Measurements from ENCODE around the gene PLS1. TPM values are rescaled to one million over a fixed set of nuclear protein-coding genes. Genes with fewer than 3 reads are reported as not detected.
"Not testable (repeated sequence)": the region's sequence is repeated elsewhere in the genome, so short reads cannot be mapped to it uniquely, and the experiment has no call there.

Gene PLS1
- total RNA-seq, 1 experiment from 2014 or later = 6.4 TPM

DNA sequence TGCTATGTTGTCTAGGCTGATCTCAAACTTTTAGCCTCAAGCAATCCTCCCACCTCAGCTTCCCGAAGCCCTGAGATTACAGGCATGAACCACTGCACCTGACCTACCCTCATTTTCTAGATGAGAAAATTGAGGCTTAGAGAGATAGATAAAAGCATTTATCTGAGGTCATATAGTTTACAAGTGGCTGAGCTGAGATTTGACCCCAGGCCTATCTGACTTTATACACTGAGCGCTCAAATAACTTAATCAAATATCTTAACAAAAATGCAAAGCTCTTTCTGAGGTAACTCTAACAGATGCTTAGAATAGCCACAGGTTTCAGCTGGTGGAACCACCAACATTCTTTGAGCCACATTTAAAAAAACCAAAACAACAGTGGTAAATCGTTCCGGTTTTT is 5.5 kb downstream of the PLS1 start:
- TF ChIP-seq EZH2 (IDR thresholded peaks at IDR 0.05; ENCODE audit: borderline replicate concordance, low read depth, low read length, poor library complexity, severe bottlenecking) = no peak
- TF ChIP-seq, protein P1, sequence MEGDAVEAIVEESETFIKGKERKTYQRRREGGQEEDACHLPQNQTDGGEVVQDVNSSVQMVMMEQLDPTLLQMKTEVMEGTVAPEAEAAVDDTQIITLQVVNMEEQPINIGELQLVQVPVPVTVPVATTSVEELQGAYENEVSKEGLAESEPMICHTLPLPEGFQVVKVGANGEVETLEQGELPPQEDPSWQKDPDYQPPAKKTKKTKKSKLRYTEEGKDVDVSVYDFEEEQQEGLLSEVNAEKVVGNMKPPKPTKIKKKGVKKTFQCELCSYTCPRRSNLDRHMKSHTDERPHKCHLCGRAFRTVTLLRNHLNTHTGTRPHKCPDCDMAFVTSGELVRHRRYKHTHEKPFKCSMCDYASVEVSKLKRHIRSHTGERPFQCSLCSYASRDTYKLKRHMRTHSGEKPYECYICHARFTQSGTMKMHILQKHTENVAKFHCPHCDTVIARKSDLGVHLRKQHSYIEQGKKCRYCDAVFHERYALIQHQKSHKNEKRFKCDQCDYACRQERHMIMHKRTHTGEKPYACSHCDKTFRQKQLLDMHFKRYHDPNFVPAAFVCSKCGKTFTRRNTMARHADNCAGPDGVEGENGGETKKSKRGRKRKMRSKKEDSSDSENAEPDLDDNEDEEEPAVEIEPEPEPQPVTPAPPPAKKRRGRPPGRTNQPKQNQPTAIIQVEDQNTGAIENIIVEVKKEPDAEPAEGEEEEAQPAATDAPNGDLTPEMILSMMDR (conservative IDR thresholded peaks at IDR 0.05; ENCODE audit: low read depth, low read length) = no peak
- intact Hi-C loops (cut with micrococcal nuclease; ENCODE audit: unreplicated experiment) = no loop called here
- no TSS peak for BruUV-seq (replicated peaks)
- no peak for DNase-seq (ENCODE audit: low spot score)
- Histone ChIP-seq H3K36me3 (ENCODE audit: insufficient read depth, low read length, poor library complexity, severe bottlenecking) (no peaks in the 10 kb centered on the region), H3K27ac (ENCODE audit: low read depth, low read length, poor library complexity, severe bottlenecking) (no peak overlapping the region), H3K9me3 (ENCODE audit: low read depth, low read length, poor library complexity, severe bottlenecking) (no peaks in the 10 kb centered on the region), H3K27me3 (replicated peaks; ENCODE audit: insufficient read depth, low read depth, low read length, poor library complexity) (no peaks in the 10 kb centered on the region), H3K4me3 (ENCODE audit: low read depth, low read length, poor library complexity, severe bottlenecking) (no peak overlapping the region), H3K4me1 (ENCODE audit: insufficient read depth, low read length, poor library complexity, severe bottlenecking) (no peaks in the 10 kb centered on the region)
- ChIA-PET CTCF (no interaction called here), POLR2A (ENCODE audit: low non-redundant PET) (no interaction called here)

DNA sequence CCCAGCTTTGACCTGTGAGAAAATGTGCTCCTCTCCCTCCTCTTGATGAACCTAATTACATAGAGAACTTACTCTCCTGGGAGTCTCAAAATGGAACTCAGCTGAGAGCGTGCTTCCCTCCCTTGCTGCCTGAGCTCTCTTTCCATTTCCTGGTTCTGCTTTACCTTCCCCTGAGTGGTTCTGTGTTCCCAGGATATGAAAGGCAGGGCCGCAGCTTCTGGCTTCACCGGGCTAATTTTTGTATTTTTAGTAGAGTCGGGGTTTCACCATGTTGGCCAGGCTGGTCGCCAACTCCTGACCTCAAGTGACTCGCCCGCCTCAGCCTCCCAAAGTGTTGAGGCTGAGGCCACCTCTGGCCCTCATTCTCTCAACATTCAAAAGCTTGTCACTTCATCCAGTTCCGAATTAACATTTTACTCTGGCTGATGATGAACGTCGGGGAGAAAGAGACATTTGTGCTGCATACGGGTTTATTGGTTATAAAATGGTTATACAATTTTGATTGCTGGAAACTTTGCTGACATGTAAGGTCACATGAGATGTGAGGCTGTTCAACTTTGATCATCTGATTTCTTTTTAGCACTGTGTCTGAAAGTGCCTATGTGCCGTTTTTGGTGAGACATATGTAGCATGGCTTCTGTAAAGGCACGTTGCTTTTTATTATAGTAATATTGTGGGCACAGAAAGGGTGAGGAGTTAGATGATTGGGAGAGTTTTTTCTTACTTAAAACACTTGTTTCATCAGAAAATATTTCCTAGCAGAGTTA is 6.6 kb downstream of the PLS1 start:
- TF ChIP-seq EZH2 (IDR thresholded peaks at IDR 0.05; ENCODE audit: borderline replicate concordance, low read depth, low read length, poor library complexity, severe bottlenecking) = no peak
- TF ChIP-seq, protein P1 (conservative IDR thresholded peaks at IDR 0.05; ENCODE audit: low read depth, low read length) = no peak
- intact Hi-C loops (cut with micrococcal nuclease; ENCODE audit: unreplicated experiment) = no loop called here
- Histone ChIP-seq H3K36me3 (ENCODE audit: insufficient read depth, low read length, poor library complexity, severe bottlenecking) (no peaks in the 10 kb centered on the region), H3K27ac (ENCODE audit: low read depth, low read length, poor library complexity, severe bottlenecking) (no peak overlapping the region), H3K27me3 (replicated peaks; ENCODE audit: insufficient read depth, low read depth, low read length, poor library complexity) (no peaks in the 10 kb centered on the region), H3K4me1 (ENCODE audit: insufficient read depth, low read length, poor library complexity, severe bottlenecking) (no peaks in the 10 kb centered on the region), H3K4me3 (ENCODE audit: low read depth, low read length, poor library complexity, severe bottlenecking) (no peak overlapping the region), H3K9me3 (ENCODE audit: low read depth, low read length, poor library complexity, severe bottlenecking) (no peaks in the 10 kb centered on the region)
- no TSS peak for BruUV-seq (replicated peaks)
- POLR2A ChIA-PET (ENCODE audit: low non-redundant PET) = no interaction called here
- DNase-seq (ENCODE audit: low spot score) = no peak
- CTCF ChIA-PET = interaction anchor here (0.7 kb wide), 1 partner anchor 66 kb away, joined by 3 read pairs; no protein-coding TSS in a partner anchor

DNA sequence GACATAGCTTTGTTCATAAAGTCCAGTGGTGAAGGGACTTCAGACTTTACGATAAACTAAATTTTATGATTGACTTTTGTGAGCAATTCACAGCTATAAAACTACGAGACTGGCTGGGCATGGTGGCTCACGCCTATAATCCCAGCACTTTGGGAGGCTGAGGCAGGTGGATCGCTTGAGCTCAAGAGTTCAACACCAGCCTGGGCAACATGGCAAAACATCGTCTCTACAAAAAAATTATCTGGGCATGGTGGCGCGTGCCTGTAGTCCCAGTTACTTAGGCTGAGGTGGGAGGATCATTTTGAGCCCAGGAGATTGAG is 7.2 kb downstream of the PLS1 start:
- intact Hi-C loops (cut with micrococcal nuclease; ENCODE audit: unreplicated experiment); H3K4me1 ChIP-seq (ENCODE audit: insufficient read depth, low read length, poor library complexity, severe bottlenecking); BruUV-seq (replicated peaks); H3K27ac ChIP-seq (ENCODE audit: low read depth, low read length, poor library complexity, severe bottlenecking); DNase-seq (ENCODE audit: low spot score); H3K9me3 ChIP-seq (ENCODE audit: low read depth, low read length, poor library complexity, severe bottlenecking); POLR2A ChIA-PET (ENCODE audit: low non-redundant PET); H3K36me3 ChIP-seq (ENCODE audit: insufficient read depth, low read length, poor library complexity, severe bottlenecking); H3K27me3 ChIP-seq (replicated peaks; ENCODE audit: insufficient read depth, low read depth, low read length, poor library complexity); H3K4me3 ChIP-seq (ENCODE audit: low read depth, low read length, poor library complexity, severe bottlenecking): not testable (repeated sequence)
- CTCF ChIA-PET = interaction anchor here (0.7 kb wide), 1 partner anchor 66 kb away, joined by 3 read pairs; no protein-coding TSS in a partner anchor

DNA sequence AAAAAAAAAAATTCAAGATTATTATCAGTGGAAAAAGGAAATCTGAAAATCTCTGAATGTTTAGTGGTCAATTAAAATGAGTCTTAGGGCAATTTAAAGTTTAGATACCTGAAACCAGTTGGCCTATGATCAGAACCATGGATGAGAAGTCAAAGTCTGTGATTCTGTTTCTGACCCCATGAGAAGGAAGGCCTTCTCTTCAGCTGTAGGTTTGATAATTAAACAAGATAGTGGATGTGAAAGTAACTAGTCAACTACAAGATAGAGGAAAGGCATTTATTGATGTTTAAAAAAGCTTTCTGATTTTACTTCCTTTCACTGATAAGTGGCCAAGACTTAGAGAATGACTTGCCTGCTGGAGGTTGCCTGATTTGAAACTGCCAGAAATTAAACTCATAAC is 8.7 kb downstream of the PLS1 start:
- Histone ChIP-seq H3K4me1 (ENCODE audit: insufficient read depth, low read length, poor library complexity, severe bottlenecking) (no peaks in the 10 kb centered on the region), H3K9me3 (ENCODE audit: low read depth, low read length, poor library complexity, severe bottlenecking) (no peaks in the 10 kb centered on the region), H3K4me3 (ENCODE audit: low read depth, low read length, poor library complexity, severe bottlenecking) (no peak overlapping the region), H3K27me3 (replicated peaks; ENCODE audit: insufficient read depth, low read depth, low read length, poor library complexity) (no peaks in the 10 kb centered on the region), H3K36me3 (ENCODE audit: insufficient read depth, low read length, poor library complexity, severe bottlenecking) (no peaks in the 10 kb centered on the region), H3K27ac (ENCODE audit: low read depth, low read length, poor library complexity, severe bottlenecking) (no peak overlapping the region)
- TF ChIP-seq, protein P1 (conservative IDR thresholded peaks at IDR 0.05; ENCODE audit: low read depth, low read length) = no peak
- no peak for TF ChIP-seq EZH2 (IDR thresholded peaks at IDR 0.05; ENCODE audit: borderline replicate concordance, low read depth, low read length, poor library complexity, severe bottlenecking)
- ChIA-PET CTCF (no interaction called here), POLR2A (ENCODE audit: low non-redundant PET) (no interaction called here)
- BruUV-seq (replicated peaks) = no TSS peak
- intact Hi-C loops (cut with micrococcal nuclease; ENCODE audit: unreplicated experiment) = no loop called here
- no peak for DNase-seq (ENCODE audit: low spot score)

All from A673 (cell line).